RPMI7951 (cell line): ENCODE results near the gene ARL3. TPM values are rescaled to one million over a fixed set of nuclear protein-coding genes. Genes with fewer than 3 reads are reported as not detected.
"Not testable (repeated sequence)": the region's sequence is repeated elsewhere in the genome, so short reads cannot be mapped to it uniquely, and the experiment has no call there.

ENCODE experiments used
- DNase-seq: peaks from one replicate; pipeline ENCODE4 v3.0.0-alpha.2; 2012; ENCODE audit warnings: low read depth
- total RNA-seq: library from RNA; depleted of rRNA; stranded (reverse); fragments of >200 nt; shearing (Covaris generic); gene quantifications from 2 replicates; pipeline ENCODE4 v1.2.3, GENCODE V29; 2014

ARL3 gene
- total RNA-seq, 1 experiment from 2014 or later: 12.3 TPM

DNA sequence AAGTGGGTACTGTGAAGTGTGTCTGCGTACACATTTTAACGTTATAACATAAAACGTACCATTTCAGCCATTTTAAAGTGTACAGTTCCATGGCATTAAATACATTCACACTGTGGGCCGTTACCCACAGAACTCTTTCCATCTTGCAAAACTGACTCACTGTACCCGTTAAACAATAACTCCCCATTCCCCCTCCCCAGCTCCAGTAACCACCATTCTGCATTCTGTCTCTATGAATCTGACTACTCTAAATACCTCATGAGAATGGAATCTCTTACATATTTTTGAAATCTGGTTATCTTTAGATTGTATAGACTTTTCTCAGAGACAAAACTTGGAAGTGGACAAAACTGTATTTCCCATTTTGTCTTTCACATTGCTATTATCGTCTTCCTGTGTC lies 9.3 kb downstream of the ARL3 start:
- no peak for DNase-seq

DNA sequence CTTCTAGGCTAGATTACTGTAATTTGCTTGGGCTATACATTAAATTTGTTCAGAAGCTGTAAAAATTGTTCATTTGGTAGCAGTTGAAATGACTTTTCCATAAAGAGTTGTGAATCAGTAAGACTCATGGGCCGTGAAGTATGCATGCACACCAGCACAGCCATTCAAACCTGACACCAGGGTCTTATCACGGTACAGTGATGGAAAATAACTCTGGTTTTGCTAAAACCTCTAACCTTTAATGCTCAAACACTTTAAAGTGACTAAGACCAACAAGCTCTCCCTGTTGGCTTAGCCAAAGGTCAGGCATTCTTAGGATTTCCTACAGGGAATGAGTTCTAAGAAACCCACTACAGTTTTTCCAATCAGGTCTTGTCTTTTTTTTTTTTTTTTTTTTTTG lies 11.5 kb downstream of the ARL3 start:
- DNase-seq: no peak

DNA sequence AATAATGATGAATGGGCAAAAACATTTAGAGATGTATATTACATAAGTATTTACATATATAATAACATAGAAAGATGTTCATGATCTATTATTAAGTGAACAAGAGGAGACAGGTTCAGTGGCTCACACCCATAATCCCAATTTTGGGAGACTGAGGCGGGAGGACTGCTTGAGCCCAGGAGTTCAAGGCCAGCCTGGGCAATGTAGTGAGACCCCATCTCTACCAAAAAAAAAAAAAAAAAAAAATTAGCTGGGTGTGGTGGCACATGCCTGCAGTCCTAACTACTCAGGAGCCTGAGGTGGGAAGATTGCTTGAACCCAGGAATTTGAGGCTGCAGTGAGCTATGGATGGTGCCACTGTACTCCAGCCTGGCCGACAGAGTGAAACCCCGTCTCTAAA lies 12.4 kb downstream of the ARL3 start:
- DNase-seq: no peak

DNA sequence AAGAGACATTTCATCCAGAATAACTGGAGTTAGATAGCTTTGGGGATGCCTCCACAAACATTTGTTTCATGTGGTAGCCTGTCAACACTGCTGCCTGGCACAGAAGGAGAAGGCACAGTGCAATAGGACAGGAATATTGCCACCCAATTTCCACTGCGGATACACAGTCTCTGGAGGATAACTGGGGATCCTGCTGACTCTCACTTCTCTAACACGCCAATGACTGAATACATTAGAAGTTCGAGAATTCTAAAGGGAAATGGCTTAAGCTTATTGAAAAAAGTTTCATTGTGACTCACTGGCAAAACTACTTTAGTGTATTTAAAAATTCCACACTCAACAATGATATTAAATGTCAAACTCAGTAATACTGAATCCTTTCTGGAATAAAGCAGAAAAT lies 12.9 kb downstream of the ARL3 start:
- DNase-seq: no peak

DNA sequence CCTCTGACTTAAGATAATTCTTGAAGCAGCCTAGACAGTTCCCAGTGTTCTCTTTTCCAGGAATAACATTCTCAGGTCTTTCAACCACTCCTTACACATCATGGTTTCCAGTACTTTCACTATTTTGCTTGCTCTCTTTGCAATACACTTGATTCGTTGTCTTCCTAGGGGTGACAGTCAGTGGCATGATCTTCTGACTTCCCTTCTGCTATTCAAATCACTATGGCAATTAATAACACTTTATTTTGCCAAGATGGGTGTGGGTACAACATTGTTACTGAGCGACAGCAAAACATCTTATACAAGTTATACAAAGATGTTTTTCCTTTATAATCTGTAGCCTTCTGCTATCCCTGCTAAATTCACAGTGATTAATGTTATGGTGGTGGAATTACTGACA lies 15.3 kb downstream of the ARL3 start:
- DNase-seq: no peak

DNA sequence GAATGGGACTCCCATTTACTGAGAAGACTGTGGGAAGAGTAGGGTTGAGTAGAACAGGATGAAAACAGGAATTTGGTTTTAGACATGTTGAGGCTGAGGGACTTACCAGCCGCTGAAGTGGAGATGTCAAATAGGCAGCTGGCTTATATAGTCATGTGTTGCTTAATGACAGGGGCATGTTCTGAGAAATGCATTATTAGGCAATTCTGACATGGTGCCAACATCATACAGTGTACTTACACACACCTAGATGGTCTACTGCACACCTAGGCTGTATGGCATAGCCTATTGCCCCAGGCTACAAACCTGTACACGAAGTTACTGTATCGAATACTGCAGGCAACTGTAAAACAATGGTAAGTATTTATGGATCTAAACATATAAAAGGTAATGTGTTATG lies 17.5 kb downstream of the ARL3 start:
- DNase-seq: no peak

DNA sequence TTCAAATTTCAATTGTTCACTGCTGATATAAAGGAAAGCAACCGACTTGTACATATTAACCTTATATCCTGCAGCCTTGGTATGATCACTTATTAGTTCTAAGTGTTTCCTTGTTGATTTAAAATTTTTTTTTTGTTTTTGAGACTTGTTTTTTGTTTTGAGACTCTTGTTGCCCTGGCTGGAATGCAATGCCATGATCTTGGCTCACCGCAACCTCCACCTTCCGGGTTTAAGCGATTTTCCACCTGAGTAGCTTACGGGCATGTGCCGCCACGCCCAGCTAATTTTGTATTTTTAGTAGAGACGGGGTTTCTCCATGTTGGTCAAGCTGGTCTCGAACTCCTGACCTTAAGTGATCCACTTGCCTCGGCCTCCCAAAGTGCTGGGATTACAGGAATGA lies 18.8 kb downstream of the ARL3 start:
- DNase-seq: not testable (repeated sequence)

DNA sequence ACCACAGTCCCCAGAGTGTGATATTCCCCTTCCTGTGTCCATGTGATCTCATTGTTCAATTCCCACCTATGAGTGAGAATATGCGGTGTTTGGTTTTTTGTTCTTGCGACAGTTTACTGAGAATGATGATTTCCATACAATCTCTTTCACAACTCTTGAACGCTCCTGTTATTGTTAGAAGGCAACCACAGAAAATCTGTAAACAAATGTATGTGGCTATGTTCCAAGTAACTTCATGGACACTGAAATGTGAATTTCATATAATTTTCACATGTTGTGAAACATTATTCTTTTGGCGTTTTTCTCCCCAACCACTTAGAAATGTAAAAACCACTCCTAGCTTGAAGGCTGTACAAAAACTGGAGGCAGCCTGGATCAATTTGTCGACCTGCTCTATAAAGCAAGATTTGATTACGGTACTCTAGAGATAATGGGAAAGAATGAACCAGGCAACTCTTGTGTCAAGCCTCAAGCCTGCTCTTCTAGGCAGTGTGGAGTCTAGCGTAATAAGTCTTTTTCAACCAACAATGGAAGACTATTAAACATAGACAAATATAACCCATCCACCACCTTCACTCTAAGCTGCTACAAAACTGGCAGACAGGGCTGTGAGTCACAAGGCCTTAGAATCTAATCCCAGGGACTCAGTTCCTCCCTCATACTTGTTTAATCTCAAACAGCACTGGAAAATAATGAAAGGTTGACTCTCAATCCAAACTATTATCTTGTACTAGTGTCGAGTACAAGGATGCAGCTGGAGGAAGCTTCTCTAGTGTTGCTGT lies 22.7 kb downstream of the ARL3 start:
- DNase-seq: no peak

DNA sequence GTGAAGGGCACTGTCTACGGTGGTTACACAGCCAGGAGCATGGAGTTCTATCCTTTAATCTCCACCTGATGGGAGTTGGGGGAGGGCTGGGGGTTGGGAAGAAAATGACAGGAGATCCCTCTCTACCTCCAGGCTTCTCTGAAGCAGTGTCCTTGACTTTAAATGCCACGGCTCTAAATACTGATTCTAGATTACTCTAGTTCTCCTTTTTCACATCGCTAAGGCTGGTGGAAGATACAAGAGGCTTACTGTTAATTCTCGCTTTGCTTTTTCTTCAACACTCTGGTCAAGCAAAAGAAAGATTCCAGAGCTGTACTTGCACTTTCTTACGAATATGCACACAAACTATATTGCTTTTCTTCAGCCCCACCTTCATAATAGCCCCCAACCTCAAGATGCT lies 30.5 kb downstream of the ARL3 start:
- no peak for DNase-seq

DNA sequence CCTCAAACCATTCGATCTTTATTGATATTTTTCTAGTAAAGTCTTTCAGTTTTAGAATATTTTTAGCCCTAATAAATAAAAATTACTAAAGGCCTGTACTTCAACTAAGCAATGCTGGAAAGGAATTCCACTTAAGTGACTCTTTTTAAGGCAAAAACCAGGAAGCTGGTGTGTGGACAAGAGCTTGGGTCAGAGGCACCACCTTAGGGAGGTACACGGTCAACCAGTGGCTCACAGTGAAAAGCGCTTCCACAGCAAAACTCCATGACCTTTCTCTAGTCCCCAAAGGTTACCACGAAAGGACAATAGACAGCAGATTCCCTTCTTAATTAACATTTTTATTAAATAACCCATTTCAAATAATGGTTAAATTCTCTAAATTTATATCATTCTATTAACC lies 31.2 kb downstream of the ARL3 start:
- no peak for DNase-seq

DNA sequence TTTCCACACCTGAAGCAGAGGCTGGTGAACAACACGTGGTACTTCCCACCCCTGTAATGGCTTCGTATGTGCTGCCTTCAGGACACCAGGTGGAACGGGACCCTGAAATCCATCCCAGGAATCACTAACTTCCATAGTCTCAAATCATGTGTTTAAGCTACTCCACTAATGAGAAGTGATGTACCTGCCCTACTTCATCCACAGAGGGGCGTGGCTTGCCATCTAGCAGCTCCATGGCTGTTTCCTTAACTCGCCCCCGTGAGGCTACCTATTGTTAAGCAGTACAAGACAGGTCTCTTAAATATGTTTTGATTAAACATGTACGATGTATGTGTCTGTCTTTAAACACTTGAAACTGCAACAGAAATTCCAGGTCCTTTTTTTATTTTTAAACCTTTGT lies 31.8 kb downstream of the ARL3 start:
- no peak for DNase-seq

DNA sequence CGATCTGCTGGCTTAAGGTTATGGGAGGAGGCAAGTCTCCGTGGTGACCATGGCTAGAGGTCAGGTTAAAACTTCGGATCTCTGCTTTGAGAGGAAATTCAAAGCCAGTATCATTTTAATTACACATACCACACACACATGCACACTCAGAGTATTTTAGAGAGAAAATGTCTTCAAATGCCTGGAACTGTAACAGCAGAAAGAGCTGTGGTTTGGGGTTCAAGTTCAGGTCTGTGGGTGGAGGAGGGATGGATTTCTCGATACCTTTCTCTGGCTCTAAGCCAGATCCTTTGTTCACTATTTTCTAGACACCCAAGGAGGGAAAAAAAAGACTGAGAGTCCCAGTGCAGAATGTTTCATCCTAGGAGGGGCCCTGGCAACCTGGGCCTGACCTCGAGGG lies 32.5 kb downstream of the ARL3 start:
- no peak for DNase-seq

DNA sequence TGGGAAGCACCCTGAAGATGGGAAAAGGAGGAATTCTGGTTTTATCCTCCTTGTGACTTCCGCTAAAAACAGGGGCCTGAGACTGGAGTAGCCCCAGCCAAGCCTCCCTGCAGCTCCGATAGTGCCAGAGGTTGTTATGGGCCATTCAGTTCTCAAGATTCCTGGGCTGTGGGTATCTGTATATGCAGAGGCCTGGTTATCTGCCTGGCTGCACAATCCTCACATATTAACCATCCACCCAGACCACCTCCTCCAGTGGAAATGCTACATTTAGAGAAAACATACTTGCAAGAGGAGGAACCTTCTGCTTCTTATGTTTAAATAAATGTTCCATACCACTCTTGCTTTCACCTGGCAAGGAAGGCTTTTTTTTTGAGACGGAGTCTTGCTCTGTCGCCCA lies 34.6 kb downstream of the ARL3 start:
- DNase-seq: no peak

DNA sequence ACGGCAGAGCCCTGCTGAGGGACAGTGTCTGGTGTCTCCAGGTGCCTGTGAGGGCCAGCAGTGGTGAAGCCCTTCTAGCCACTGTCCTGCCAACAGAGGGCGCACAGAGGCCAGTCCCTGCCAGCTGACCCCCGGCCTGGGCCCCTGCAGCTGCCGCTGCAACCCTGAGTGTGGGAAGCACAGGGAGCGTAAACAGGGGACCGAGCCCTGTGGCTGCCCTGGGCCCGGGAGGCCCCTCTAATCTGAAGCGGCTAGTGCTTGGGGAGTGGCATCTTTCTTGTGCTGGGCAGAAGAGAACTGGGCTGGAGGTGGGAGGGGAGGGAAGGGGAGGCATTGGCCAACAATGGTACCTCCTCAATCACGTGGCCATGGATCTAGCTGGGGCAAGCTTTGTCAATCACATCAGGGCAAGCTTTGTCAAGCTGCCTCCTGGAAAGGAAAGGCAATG lies 35.3 kb downstream of the ARL3 start:
- DNase-seq: peak; percentile 51

DNA sequence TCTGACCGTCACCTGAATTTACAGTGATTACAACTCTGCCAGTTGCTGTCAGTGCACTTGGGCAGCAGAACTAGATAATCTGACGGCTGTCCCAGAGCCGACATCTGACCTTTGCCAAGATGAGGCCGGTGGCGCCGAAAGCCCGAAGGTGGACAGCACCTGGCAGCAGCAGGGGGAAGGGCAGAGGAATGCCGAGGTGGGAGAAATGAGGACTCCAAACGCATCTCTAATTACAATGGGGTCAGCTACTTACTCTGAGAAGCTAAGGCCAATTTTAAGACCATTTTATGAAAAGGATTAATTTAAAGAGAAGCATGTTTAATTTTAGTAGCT lies 36.2 kb downstream of the ARL3 start:
- no peak for DNase-seq

DNA sequence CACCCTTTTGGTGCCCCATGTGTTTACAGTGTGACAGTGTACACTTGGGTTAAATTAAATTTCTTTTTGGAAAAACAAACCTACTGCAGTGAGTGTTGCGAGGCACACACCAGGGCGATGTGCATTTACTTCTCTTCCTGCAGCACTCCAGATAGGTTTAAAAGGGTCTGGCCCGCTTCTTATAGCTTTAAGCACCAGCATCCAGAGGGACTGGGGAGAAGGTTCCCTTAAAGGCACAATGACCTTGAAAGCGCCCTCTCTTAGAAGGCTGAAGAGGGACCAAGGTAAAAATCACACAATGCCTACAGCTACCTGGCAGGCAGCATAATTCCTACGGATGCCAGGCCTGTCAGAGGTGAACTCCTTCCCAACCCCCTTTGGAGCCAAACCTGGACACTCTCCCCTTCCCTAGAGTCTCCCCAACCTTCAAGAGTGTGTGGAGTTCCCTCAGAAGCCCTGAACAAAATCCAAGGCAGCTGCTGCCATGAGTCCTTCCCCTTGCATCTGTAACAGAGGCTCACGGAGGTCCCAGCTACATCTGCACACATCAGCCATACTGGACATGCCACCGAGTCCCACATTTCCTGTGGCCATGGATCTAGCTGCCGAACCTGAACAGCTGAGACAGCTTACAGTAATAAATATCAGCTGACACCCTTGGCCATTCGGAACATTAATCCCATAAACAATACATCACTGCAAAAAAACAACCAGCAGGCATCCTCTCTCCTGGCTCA lies 36.7 kb downstream of the ARL3 start:
- DNase-seq: no peak

DNA sequence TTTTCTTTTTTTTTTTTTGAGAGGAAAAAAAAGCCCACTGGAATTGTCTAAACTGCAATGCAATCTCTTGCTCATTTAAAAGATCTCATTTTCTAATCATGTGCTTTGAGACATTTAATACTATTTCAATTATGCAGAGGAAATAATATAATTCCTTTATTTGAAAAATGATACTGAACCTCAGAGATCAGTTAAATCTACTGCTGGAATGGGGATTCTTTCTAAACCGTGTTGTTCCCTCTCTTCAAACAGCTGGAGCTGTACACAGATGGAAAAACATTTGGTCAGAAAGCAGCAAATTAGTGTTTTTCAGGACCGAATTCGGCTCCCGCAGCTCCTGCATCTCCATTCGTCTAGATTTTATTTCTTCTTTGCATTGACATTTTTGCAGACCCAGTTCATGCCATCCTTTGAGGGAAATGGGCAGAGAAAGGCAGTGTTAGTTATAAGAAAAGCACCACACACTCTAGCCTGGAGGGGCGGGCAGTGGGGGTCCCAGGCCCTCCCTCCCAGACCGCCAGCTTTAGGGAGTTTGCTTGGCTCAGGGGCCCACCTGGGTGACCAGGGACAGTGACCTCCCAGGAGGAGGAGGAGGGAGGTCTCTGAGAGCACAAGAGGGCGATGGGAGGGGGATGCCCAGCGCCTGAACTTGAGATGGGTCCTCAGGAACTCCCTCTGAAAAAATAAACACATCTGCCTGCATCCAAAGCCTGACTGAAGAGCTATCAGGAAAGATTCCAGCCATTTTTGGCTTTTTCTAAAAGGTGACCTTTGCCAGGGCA lies 37.5 kb downstream of the ARL3 start:
- DNase-seq: no peak

DNA sequence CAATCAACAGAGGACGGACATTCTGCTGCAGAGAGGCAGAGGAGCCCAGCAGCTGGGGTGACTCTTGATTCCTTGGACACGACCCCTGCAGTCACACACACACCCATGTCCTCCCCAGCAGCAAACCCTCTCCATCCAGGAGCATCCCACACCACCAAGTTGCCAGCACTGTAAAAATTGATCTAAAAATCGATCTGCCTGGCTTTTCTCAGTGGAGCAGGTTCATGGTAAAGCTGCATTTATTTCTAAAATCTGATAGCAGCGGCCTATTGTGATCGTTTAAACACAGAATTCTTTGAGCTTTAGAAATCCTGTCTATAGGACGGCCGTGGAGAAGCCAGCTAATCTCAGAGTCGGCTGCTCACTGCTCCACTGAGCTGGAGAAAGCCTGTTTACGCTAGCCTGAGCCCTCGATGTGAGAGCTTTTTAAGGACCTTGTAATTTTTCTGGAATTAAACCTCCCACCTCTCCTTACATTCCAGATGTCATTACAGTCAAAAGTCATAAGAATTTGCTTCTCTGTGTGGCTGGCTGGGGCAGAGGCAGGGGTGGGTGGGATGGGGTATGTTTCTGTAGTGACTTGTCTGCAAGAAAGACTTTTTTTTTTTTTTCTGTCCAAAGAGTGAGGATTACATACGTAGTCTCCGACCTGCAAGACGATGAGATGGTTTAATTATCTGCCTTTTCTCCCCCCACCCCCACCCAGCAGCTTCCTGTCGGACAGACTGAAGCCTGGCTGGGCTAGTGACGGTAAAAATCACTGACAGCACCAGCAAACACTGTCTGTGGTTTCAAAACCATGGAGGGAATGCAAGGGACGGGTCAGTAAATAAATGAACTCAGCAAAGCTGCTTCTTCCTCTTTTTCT lies 38.3 kb downstream of the ARL3 start:
- peak; percentile 78 for DNase-seq

DNA sequence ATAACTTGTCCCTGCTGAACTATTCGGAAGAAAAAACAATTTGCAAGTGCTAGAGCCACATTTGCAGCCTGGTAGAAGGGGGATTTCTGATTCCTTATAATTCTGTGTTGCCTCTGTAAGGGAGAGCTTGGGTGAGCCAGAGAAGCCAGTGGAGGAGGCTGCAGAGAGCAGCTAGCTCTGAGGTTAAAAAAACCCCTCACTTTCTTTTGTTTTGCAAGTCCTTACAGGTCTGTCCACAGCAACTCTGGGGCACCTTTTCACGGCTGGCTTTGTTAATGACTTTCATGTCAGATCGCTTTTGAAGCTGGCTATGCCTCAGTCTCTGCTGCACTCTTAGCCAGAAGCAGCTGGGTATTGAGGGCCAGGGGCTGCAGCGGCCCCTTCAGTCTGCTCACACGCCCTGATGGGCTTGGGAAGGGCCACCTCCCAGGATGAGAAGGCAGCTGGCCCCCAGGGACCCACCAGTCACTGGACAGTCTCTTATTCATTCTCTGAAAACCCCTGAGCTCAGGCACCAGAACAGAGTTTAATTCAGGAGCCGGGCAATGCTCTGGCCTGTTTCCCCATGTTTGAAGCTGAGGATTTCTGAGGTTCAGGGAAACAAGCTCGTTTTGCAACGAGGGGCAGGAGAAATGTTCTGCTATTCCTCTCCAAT lies 39.1 kb downstream of the ARL3 start:
- DNase-seq: no peak

DNA sequence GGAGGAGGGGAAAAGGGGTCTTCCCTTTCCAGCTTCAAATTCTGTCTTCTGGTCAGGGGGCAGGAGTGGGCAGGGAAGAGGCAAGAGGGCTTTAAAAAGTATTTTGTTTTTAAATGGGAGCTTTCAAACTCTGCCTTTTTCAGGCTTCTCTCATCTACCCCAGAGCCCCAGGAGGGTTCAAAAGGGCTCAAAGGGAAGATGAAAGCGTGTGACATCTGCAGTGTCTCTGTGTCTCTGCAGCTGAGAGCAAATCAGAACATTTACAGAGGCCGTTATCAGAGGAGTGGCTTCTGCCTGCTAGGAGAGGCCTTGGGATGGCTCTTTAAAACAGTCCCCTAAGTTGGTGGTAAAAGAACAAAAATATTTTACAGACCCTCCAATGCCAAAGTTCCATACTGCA lies 39.6 kb downstream of the ARL3 start:
- DNase-seq: no peak

DNA sequence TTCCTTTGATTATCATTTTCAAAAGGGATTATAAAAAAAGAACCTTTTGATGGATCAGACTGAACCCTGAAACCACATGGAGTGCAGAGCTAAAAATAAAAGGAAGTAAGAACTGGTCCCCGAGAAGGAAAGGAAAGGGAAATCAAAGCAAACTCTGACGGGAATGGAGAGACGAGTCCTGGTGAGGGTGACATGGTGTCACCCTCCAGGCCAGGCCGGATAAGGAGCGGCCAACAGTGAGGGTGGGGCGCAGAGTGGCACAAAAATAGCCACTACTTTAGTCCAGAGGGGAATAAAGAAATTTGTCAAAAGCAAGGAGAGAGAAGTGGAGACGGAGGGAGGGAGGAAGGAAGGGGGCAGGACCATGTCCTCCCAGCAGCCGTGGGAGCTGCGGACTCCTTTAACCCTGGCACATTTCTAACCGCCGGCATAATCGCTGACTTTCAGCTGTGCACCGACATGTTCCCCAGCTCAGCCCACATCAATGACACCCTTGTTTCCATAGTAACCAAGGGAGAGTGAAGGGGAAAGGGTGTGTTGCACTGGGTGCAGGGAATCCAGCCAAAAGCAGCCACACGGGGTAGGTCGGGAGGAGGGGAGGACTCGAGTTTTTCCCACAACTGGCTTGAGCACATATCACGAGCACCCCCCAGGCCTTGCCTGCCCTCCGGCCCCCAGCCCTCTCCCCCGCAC lies 40.2 kb downstream of the ARL3 start:
- peak; percentile 84 for DNase-seq
